Activated T-helper 1 cell treated with Interleukin-2 at 50 U/mL for 16 hours (primary cell): ENCODE results near the gene MINDY1.

Experiments used
- DNase-seq: peaks from one replicate; pipeline ENCODE4 v3.0.0-alpha.2; 2020; ENCODE audit warnings: low read depth

Gene MINDY1, protein sequence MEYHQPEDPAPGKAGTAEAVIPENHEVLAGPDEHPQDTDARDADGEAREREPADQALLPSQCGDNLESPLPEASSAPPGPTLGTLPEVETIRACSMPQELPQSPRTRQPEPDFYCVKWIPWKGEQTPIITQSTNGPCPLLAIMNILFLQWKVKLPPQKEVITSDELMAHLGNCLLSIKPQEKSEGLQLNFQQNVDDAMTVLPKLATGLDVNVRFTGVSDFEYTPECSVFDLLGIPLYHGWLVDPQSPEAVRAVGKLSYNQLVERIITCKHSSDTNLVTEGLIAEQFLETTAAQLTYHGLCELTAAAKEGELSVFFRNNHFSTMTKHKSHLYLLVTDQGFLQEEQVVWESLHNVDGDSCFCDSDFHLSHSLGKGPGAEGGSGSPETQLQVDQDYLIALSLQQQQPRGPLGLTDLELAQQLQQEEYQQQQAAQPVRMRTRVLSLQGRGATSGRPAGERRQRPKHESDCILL

DNA sequence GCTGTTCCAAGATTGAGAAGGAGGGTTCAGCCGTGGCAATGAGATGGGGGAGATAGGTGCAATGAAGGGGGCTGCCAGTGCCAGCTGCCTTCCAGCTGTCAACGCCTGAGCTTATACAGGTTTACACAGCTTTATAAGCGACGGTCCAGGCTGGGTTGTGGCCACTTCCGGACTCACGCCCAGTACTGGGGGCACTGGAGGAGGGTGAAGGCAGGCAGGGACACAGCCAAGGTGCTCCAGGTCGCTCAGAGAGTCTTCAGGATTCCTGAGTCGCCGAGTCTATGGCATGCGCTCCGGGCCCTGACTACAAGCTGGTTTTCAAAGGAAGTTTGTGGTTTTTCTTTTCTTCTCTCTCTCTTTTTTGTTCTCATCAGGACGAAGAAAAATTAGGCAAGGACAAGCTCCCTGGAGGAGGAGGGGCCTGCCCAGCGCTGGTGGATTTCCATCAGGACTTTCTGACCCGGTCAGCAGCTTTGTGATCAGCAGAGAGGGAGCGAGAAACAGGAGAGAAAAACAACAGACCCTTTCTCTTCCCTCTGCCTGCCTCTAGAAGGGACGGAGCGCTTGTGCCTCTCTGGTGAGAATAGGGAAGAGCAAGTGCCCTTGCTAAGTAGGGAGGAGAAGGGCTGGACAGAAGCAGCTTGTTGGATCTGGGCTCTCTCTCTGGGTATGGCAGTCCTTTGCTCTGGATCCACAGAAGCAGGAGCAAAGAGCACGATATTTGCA lies at the start of gene MINDY1:
TSS of gene MINDY1 (minus strand) at position 576 of the 726 bp plus-strand sequence. CDS start 4,285 bp downstream, outside the sequence.
- DNase-seq, result no peak

DNA sequence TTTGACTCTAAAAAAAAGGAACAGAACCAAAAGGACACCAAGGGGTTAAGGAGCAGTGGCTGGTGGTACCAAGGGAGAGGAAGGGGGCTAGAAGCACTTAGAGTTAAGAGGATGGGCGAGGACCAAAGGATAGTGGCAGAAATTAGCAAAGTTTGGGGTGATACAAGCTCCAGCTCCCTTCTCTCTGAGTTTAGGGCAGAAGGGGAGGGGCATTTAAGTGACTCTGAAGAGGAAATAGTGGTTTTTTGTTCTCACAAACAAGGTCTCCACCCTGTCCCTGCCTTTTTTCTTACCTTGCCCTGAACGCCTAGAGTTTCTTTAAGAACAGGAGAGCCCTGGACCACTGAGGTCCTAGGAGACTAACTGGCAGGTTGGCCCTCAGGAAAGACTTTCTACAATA lies 49.4 kb upstream of the MINDY1 start:
- DNase-seq, result no peak

DNA sequence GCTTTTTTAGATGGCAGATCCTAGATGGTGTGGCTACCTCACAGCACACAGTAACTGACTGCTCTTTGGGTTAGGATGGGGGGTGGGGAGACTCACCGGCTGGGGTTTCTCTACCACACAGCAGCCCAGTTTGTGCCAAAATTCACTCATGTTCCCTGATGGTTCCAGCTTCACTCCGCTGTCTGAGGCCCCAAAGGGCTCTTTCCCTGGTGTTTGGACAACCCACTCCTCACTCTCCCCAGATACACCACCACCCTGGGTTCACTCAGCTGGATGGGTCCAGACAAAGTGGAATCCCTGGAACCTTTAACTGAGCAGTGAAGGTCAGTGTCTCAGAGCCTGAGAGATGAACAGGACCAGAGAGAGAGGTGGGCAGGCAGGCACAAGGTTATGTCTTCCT lies 48.9 kb upstream of the MINDY1 start:
- no peak for DNase-seq

DNA sequence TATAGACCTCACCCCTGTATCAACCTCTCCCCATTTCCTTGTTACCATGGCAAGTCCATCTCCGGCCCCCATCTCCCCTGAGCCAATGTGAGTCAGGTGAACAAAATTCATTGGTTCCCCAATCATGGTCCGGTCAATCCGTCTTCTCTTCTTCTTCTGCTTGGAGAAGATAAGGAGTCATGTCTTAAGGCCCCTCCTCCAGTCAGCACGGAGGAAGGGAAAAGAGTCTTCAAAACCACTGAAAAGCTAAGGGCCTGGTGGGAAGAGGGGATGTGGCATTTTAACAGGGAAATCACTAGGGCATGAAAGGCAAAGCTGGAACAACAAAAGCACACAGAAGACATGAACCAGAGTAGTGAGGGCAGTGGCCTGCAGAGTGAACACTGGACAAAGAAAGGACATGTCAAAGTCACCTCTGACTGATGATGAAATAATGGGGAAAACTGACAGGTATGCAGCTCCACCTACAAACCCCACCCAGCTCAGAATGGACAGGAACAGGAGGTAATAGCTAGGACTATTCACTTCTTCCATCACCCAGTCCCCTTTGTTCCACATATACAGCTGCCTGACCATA lies 48.4 kb upstream of the MINDY1 start:
- DNase-seq, result no peak

DNA sequence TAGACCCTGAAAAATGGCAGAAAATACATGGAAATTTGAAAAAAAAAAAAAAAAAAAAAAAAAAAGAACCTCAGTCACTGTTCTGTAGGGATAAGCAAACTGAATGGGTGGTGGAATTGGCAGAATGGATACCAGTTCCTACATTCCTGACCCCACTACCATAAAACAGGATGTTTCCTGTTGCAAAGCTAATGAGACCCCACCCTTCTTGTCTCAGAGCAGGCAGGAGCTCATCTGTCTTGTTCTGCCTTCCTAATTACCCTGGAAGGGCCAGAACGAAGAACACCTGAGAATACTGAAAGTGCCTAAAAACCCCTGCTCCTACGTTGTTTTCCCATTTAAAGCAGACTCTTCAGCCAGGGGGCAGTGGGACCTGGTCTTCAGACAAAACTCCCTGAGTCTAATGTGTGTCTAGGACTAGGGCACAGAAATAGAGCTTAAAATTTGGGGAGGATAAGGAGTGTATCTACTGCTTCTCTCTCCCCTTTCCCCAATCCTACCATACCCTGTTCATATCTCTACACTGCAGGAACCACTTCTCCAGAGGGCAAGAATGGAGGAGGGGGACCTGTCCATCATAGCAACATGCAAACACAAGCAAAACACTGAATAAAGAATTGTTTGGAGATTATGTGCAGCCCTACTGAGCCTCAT lies 44.8 kb upstream of the MINDY1 start:
- no peak for DNase-seq

DNA sequence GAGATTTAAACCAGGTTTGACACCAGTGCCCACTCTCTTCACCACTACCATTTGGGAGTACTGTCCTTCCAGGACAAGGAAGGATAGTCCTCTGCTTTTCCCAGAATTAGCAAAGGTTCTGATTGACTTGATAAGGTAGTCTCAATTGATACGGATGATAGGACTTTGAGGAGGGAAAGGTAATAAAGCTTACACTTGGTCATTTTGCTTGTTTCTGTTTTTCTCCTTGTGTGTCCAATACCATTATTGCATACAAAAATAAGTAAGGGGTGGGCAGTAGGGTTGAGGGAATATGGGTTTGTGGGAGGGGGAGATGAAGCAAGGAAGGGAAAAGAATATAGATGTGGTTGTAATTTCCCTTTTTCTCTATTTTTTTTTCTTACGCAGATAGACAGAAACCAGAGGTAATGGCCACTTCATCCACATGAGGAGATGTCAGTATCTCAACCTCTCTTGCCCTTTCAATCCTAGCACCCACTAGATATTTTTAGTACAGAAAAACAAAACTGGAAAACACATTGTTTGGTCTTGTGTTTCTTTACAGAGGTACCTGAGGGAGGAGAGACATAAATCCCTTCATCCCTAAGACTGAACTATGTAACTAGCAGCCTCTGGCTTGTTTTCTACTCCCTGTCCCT lies 43.5 kb upstream of the MINDY1 start:
- no peak for DNase-seq

DNA sequence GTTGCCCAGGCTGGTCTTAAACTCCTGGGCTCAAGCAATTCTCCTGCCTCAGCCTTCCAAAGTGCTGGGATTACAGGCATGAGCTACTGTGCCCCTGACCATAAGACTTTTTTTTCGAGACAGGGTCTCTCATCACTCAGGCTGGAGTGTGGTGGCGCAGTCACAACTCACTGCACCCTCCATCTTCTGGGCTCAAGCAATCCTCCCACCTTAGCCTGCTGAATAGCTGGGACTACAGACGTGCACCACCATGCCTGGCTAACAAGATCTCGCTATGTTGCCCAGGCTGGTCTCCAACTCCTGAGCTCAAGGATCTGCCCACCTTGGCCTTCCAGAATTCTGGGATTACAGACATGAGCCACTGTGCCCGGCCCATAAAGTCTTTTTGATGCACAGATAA lies 42.8 kb upstream of the MINDY1 start:
- no peak for DNase-seq

DNA sequence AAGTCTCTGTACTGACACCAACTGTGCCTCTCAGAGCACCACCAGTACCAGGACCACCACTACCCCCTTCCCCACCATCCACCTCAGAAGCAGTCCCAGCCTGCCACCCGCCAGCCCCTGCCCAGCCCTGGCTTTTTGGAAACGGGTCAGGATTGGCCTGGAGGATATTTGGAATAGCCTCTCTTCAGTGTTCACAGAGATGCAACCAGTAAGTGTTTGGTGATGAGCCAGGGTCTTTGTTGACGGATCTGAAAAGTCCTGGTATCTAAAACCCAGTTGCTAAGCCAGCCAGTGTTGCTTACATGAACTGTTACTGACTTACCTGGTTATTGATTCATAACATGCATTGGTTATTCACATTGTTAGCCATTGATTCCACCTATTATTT lies 41.9 kb upstream of the MINDY1 start:
- DNase-seq, result no peak

DNA sequence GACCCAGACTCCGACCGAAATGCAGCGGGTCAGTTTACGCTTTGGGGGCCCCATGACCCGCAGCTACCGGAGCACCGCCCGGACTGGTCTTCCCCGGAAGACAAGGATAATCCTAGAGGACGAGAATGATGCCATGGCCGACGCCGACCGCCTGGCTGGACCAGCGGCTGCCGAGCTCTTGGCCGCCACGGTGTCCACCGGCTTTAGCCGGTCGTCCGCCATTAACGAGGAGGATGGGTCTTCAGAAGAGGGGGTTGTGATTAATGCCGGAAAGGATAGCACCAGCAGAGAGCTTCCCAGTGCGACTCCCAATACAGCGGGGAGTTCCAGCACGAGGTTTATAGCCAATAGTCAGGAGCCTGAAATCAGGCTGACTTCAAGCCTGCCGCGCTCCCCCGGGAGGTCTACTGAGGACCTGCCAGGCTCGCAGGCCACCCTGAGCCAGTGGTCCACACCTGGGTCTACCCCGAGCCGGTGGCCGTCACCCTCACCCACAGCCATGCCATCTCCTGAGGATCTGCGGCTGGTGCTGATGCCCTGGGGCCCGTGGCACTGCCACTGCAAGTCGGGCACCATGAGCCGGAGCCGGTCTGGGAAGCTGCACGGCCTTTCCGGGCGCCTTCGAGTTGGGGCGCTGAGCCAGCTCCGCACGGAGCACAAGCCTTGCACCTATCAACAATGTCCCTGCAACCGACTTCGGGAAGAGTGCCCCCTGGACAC lies 41.4 kb upstream of the MINDY1 start:
- peak; percentile 33 for DNase-seq

DNA sequence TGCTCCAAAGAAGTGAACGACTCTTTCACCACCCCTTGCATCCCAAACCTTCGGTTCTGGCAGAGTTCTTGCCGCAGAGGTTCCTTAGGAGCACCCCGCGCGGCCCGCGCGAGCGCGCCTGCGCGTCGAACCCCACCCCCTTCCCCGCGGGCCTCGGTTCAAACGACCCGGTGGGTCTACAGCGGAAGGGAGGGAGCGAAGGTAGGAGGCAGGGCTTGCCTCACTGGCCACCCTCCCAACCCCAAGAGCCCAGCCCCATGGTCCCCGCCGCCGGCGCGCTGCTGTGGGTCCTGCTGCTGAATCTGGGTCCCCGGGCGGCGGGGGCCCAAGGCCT lies 40.9 kb upstream of the MINDY1 start, which contains the start of gene C1orf56:
TSS of gene C1orf56 (plus strand) at position 161 of the 334 bp plus-strand sequence. CDS start at position 258, 97 bp downstream.
- DNase-seq, result peak; percentile 56

DNA sequence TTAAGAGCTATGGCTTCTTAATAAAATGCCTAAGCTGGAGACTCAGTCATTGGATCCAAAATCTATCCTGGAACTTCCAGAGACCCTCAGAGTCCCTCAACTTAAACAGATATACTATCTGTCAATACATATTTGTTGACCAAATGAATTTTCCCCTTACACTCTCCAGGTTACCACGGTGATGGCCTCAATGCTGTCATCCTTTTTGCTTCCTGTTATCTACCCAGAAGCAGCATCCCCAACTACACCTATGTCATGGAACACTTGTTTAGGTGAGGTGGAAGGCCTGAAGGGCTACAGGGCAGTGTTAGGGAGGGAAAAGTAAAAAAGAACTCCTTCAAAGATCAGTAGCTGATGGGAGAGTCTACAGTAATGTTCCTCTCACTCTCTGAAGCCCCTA lies 36.5 kb upstream of the MINDY1 start:
- no peak for DNase-seq

DNA sequence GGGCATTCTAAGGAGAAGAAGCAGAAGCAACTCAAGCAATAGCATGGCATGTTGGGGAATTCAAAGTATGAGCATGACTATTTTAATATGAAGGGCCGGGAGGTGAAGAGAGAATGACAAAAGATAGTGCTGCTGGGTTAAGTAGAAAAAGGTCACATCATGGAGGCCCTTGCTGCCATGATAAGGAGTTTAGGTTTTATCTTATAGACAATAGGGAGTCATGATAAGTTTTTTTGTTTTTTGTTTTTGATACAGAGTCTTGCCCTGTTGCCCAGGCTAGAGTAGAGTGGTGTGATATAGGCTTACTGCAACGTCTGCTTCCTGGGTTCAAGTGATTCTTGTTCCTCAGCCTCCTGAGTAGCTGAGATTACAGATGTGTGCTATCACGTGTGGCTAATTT lies 32.8 kb upstream of the MINDY1 start:
- no peak for DNase-seq

DNA sequence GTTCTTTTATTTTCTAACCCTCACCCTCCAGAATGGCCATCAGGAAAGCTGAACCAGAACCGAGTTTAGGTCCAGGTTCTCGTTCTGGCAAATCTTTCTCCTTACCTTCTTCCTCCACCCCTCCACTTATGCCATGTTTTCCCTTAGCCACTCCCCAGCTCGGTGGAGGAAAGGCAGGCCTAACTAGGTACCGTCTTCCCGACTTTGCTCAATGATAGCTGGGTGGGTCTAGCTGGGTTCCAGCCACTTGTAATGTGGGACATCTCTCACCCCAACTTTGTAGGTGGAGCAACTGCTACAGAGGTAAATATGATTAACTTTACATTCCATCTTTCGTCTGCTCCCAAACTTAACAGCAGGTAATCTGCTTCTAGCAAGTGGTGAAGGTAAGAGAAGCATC lies 30.3 kb upstream of the MINDY1 start:
- DNase-seq, result no peak

DNA sequence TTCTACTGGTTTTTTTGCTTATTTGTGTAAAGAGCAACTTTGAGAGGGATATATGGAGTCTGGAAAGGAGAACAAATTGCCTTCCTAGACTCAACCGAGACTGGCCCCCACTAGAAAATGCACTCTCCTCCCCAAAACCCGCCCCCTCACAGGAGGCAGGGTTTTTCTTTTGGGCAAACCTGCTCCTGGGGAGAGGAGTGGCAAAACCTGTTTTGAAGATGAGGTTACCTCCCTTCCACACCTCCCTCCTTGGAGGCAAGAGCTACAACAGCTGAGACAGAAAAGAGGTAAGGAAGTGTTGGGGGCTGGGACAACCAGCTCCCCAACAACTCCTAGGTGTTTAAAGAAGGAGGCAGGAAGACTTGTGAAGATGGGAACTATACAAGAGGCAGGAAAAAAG lies 29.7 kb upstream of the MINDY1 start, which contains the start of gene BNIPL:
TSS of gene BNIPL (plus strand) at position 231 of the 400 bp plus-strand sequence. CDS start at position 371, 140 bp downstream.
- DNase-seq, result no peak

DNA sequence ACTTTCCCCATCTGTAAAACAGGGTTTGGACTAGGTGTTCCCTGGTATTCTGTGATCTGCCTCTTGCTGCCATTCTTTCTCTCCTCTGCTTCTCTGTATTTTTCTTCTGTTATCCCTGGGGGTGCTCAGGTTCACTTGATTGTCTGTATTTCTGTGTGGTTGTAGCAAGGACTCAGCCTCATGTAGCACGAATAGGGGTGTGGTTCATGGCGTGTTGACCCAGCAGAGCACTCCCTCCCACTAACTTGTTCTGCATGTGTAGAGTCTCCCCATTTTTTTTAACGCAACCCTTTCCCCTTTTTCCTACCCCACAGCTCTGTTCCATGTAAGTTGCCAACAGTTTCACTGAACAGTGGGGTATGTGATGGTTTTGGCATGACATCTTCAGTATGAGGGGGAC lies 28.5 kb upstream of the MINDY1 start:
- DNase-seq, result no peak

DNA sequence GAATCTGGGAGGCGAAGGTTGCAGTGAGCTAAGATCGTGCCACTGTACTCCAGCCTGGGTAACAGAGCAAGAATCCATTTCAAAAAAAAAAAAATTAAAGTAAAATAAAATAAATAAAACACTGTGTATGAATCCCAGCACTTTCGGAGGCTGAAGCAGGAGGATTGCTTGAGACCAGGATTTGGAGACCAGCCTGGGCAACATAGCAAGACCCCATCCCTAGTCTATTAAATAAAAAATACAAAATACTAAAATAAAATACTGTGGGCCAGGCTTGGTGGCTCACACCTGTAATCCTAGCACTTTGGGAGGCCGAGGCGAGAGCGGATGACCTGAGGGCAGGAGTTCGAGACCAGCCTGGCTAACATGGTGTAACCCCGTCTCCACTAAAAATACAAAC lies 25.5 kb upstream of the MINDY1 start:
- DNase-seq, result no peak

DNA sequence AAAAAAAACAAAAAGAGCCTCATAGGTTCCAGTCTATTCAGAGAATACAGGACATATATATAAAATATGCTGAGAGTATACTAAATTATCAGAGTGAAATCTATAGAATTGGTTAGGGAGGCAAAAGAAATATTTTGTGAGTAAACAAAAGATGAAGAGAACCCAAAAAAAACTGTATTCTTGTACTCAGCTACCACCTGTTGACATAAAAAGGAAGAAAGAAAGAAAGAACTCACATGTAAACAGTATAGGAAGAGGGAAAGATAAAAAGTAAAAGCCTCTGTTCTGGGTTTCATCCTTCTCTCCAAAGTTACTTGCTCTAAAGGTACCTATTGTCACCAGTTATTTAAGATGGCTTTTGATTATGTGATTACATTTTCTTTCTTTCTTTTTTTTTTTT lies 19.8 kb upstream of the MINDY1 start:
- DNase-seq, result no peak

DNA sequence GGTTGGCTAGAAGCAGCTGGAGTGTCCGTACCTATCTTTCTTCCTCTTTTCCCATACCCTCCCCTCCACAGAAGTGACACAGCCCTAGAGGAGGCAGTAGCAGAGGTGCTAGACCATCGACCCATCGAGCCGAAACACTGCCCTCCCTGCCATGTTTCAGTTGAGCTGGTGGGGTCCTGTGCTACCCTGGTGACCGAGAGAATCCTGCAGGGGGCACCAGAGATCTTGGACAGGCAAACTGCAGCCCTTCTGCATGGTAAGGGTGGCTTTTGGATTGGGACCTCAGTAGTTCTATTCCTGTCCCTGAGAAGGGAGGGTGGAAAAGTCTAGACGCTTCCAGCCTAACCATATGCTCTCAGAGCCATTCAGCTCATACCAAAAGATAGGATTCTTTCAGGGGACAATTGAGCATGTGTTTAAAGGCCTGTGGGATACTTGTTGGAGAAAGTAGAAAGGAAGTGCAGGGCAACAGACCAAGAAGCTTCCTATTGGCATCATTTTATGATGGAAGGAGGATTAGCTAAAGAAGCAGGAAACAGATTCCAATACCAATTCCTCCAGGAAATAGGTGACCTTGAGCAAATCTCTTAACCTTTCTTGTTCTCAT lies 17.9 kb upstream of the MINDY1 start:
- peak; percentile 72 for DNase-seq

DNA sequence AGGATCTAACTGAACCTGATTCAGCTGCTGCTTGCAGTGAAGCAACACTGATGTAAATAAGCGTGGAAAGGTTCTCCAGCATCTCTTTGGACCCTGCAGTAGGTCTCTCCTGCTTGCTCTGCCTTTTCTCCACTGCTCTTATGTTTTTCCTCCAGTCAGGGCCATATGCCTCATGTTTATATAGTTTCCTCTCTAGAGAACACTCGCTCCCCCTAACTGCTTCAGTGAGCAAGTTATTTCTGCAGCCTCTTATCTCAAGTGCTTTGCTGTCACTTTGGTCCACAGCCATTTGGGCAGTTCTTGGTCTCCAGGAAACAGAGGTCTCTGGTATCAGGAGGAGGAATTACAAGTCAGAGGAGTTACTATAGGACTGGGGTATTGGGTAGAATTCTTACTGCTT lies 6.8 kb upstream of the MINDY1 start:
- DNase-seq, result no peak

DNA sequence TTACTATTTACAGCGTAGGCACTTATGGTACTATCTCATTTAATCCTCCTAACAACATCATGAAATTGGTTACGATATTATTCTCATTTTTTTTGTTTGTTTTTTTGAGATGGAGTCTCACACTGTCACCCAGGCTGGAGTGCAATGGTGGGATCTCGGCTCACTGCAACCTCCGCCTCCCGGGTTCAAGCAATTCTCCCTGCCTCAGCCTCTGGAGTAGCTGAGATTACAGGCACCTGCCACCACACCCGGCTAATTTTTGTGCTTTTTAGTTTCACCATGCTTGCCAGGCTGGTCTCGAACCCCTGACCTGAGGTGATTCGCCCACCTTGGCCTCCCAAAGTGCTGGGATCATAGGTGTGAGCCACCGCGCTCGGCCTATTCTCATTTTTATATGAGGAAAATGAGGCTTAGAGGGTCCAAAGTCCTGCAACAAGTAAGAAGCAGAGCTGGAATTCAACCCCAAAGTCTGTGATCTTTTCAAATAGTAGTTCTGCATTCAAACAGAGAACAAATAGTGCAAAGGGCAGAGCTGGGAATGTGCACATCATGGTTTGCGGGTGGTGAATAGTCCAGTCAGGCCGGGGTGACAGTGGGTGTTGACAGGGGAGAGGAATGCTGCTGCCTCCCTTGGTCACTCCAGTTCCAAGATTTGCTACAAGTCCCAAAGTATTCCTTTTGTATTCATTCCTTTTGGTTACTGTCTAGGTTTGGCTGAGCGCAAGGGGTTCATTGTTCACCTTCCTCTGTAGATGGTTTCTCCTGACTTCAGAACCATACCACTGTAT lies 6.2 kb upstream of the MINDY1 start:
- no peak for DNase-seq
